ENCODE measurements around the gene HSPB6.
"Not testable (repeated sequence)": the region's sequence is repeated elsewhere in the genome, so short reads cannot be mapped to it uniquely, and the experiment has no call there.

The HSPB6 gene

DNA sequence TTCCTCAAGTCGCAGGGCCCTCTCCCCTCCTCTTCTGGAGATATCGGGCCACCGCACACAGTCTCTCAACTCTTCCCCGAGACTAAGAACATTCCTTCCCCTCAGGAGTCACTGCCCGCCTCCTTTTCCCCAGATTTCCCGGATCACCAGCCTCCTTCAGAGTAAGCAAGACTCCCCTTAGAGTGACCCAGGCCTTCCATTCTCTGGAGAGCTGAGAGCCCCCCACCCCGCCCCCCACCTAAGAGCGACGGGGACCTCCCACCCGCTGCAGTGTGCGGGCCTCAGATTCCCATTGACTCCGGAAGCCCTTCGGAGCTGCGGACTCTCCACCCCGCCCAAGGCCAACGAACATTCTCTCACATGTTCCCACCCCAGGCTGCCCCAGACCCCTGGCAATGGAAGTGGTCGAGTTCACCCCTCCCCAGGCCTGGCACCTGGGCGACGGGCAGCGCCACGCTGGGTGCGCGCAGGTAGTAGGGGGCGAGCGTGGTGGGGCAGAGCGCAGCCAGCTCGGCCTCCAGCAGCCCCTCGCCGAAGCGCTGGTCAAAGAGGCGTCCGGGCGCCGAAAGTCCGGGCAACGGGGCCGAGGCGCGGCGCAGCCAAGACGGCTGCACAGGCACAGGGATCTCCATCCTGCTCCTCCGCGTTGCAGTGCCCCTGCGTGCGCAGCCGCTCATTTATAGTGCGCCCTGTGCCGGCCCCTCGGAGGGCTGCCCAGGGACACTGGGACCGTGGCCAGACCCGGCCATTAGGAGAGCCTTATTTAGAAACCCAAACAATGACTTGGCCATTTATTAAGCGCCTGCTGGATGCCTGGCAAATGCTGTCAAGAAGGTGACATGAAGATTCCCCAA is at the start of gene HSPB6:
TSS of gene HSPB6 (minus strand) at position 653 of the 854 bp plus-strand sequence. CDS start at position 632, 21 bp downstream.
- DNase-seq (ENCODE audit: low read depth in 2 of 2), result no peak

- DNase-seq (ENCODE audit: low read depth in 2 of 2), result no peak
These were observed 49.8 kb upstream of the HSPB6 start for GRCh38 chr19:35806597-35806996.

- DNase-seq (ENCODE audit: low read depth in 2 of 2), result no peak
These were observed 48.8 kb upstream of the HSPB6 start for GRCh38 chr19:35805526-35806102.

DNA sequence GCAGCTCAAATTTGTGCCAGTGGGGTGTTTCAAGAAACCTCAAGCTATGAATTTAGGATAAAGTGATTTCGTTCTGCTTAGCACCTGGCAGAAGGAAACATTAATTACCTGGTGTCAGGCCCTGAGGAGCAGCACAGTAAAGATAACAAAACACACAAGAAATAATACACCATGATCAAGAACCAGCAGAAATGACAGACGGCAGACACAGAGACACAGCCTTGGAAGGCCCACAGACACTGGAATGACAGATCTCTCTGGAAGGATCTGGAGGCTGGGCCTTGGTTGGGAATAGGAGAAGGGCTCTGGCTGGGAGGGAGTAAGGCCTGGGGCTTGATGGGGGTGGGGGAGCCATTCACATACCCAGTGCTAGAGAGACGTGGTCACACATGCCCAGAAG is 45.0 kb upstream of the HSPB6 start:
- no peak for DNase-seq (ENCODE audit: low read depth in 2 of 2)

DNA sequence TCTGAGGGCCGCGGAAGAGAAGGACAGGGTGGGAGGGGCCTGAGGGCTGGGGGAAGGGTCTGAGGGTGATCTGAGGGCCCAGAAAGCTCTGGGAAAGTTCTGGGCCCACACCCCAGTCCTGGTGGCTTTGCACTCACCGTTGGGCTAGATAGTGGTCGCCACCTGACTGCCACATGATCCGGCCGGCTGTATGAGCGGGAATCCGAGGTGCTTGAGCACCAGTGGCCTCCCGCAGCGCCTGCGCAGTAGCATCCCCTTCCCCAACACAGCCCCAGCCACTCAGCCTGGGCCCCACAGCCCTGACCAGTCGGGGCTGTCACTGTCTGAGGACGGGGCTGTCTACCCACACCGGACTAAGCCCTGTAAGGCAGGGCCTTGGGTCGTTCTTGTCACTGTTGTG is 40.8 kb upstream of the HSPB6 start:
- DNase-seq (ENCODE audit: low read depth in 2 of 2), result no peak

DNA sequence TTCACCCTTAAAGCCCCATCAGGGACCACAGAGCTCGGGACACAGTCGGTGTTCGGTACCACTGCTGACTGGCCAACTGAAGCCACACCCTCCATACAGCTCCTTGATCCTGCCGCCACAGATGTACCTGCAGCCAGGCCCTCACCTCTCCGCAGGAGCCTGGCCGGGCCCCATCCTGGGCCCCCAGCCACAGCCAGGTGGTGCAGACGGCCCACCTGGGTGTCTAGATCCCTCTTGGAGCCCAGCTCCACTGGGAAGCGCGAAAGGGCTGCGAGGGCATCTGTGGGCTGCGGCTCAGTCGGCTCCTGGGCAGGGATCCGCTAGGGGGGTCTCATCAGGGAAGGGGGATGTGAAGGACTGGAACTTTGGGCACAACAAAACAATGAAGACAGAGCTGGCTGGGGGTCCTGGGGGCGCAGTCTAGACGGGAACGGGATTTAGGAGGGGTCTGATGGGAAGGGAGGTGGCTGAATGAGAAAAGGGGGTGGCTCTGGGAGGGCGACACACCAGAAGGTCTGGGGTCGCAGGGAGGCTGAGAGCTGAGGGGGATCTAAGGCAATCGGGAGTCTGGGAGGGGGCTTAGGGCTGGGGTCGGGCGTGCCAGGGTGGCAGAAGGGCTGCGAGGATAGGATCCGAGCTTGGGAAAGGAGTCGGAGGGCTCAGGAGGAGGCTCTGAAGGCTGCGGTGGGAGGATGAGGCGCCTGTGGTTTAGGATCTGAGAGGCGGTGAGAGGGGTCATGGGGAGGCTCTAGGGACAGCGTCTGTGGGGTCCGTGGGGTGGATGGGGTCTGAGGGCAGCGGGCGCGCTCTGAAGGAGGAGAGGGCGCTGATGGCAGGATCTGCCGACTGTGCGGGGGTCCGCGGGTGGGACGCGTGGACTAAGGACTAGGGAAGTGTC is 40.1 kb upstream of the HSPB6 start:
- no peak for DNase-seq (ENCODE audit: low read depth in 2 of 2)

- DNase-seq (ENCODE audit: low read depth in 2 of 2), result not testable (repeated sequence)
These were observed 38.7 kb upstream of the HSPB6 start for GRCh38 chr19:35795564-35795963.

- DNase-seq (ENCODE audit: low read depth in 2 of 2), result no peak
These were observed 36.7 kb upstream of the HSPB6 start for GRCh38 chr19:35793381-35794165.

GRCh38 chr19:35792888-35793287 is 36.1 kb upstream of the HSPB6 start:
- no peak for DNase-seq (ENCODE audit: low read depth in 2 of 2)

DNA sequence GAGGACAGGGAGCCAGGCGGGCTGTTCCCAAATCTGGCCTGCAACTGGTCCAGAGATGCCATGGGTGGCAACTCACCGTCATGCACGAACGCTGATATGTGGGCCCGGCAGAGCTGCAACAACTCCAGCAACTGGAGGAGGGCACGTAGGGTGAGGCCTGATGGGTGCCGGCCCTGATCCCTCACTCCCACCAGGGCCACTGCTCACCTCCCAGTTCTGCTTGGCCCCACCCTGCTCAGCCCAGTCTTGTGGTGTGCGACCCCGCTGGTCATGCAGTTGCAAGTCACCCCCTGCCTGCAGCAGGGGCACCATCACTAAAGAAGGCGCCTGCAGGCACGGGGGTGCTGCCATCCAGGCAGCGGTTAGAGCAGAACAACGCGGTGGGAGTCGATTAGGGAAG is 35.5 kb upstream of the HSPB6 start:
- DNase-seq (ENCODE audit: low read depth in 2 of 2), result no peak

DNA sequence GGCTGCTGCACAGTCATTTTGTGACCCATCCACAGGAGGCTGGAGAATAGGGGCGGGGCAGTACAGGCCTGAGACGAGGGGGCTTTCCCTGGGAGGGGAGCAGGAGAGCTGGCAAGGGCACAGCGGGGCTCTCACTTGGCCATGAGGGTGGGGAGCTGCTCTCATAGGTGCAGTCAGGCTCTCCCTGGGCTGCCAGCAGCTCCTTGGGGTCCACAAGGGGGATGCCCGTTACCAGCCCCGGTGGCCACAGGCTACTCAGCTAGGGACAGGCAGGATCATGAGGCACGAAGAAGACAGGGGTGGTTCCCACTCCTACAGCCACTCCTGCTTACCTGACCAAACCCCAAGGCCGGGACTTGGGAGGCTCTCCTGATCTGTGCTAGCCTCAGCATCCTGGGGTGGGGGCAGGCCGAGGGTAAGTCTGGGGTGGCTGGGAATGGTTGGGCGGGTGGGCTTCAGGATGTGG is 35.0 kb upstream of the HSPB6 start:
- DNase-seq (ENCODE audit: low read depth in 2 of 2), result no peak

DNA sequence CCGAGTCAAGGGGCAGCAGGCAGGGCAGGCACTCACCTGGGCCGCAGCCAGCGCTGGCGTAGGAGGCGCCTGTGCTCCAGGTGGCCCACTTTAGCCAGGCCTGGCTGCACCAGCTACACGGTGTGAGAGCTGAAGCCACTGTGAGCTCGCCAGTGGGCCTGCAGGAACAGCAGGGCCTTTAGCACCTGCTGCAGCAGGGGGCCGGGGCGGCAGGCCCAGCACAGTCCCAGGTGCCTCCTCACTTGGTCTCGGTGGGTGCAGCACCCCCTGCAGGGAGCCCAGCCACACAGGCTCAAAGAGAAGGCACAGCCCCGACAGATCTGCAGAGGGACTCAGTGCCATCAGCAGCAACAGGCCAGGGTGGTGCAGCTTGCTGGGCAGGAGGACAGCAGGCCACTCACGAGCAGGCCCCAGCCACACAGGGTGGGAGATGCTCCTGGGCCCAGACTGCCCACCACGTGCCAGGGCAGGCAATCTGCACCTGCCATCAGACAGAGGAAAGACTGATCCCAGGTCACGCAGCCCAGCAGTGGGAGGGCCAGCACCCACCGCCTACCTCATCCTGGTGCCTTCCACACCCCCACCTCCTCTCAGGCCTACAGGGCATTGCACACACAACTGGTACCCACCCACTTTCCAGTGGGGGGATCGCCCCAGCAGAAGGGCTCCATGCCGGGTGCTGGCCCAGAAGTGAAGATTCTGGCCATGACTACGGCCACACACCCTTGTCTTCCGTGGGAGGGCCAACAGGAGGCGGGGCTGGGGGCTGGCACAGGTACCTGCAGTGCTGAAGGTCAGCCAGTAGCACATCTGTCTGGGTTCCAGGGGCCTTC is 34.4 kb upstream of the HSPB6 start:
- no peak for DNase-seq (ENCODE audit: low read depth in 2 of 2)

GRCh38 chr19:35789978-35790944 is 33.4 kb upstream of the HSPB6 start:
- no peak for DNase-seq (ENCODE audit: low read depth in 2 of 2)

DNA sequence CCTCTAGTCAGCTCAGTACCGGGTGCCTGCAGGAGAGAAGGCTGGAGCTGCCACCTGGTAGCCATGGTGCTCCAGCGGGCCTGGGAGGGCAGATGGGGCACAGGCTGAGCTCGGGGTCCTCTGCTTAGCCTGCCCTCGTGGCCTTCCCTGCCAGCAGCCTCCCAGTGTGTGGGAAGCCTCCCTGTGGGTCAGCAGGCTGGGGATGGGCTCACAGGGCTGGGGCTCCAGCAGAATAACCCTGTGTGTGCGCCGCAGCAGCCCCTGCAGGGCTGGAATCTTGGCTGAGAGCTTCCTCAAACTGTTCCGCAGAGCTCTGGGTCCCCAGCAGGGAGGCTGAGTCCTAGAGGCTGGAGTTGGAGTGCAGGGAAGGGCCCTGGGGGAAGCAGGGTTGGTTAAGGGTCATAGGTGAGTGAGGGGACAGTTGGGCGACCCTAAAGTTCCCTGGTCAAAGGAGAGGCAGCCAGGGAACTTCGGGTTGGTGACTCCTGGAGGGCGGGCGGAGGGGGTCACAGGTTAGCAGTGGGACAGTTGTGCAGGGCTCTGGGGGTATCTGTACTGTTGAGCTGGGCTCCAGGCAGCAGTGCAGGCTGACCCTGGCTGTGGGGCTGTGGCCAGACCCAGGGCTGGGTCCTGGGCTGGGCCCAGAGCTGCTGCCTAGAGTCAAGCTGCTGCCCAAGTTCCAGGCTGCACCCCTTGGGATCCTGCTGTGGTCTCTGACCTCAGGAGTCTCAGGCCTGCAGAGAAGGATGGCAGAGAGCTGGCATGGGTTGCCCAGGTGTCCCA is 32.6 kb upstream of the HSPB6 start:
- no peak for DNase-seq (ENCODE audit: low read depth in 2 of 2)

DNA sequence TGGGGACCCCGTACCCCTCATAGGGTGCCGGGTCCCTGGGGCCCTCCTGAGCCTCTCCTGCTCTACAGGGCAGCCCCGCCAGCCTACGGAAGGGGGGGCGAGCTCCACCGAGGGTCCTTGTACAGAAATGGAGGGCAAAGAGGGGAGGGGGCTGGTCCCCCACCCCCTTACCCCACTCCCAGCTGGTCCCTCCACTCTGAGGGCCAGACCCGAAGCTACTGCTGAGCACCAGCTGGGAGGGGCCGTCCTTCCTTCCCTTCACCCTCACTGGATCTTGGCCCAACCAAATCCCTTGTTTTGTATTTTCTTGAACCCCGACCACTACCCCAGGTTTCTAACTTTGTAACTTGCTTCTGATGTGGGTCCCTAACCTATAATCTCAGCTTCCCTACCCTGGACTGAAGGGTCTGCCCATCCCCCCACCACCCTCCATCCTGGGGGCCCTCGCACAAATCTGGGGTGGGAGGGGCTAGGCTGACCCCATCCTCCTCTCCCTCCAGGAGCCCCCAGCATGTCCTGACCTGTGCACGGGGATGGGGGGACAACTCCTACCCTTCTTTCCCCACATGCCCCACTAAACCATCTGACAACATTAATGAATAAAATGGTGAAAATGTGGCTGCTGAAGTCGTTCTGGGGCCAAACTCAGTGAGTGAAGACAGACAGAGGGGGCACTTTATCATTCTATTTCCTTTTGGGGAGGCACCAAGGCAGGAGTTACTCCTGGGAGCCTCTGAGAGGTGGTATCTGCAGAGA is 31.6 kb upstream of the HSPB6 start:
- no peak for DNase-seq (ENCODE audit: low read depth in 2 of 2)

- DNase-seq (ENCODE audit: low read depth in 2 of 2), result no peak
These were observed 30.5 kb upstream of the HSPB6 start for GRCh38 chr19:35787227-35787799.
